ENCODE data around the gene TNFRSF14. TPM values are rescaled to one million over a fixed set of nuclear protein-coding genes. Genes with fewer than 3 reads are reported as not detected.

Gene TNFRSF14
- total RNA-seq, 2 experiments from 2014 or later = 15.7 to 18.5 TPM

GRCh38 chr1:2544093-2544874, 11.9 kb upstream of the TNFRSF14 start:
- Histone ChIP-seq H3K4me3 (ENCODE audit: low read depth, low read length, poor library complexity, severe bottlenecking) (no peak overlapping the region), H3K36me3 (ENCODE audit: insufficient read depth, low read length) (no peaks in the 10 kb centered on the region), H3K9me2 (ENCODE audit: insufficient read depth, low read length) (no peaks in the 10 kb centered on the region), H3K27ac (ENCODE audit: low read depth, low read length, poor library complexity, severe bottlenecking) (no peak overlapping the region), H2AFZ (ENCODE audit: low read length) (no peak overlapping the region), H3K4me2 (ENCODE audit: low read length) (no peak overlapping the region), H3K79me2 (ENCODE audit: insufficient read depth, low read depth, low read length) (no peaks in the 10 kb centered on the region), H3K4me1 (ENCODE audit: insufficient read depth, low read length, poor library complexity, severe bottlenecking) (peaks cover 30% of the 10 kb centered on the region), H4K20me1 (ENCODE audit: insufficient read depth, low read length) (no peaks in the 10 kb centered on the region), H3K9me3 (ENCODE audit: low read length) (no peaks in the 10 kb centered on the region)
- ChIA-PET CTCF (ENCODE audit: unreplicated experiment) (interaction anchor here (1.0 kb wide), 1 partner anchor 88 kb away, joined by 3 read pairs; no protein-coding TSS in a partner anchor), POLR2A (interaction anchor here (2.3 kb wide), 1 partner anchor 18 kb away, joined by 11 read pairs; the partner anchor contains the start of gene PANK4)
- TF ChIP-seq CTCF (conservative IDR thresholded peaks at IDR 0.05; ENCODE audit: low read length) = no peak
- TF ChIP-seq EZH2phosphoT487 (IDR thresholded peaks at IDR 0.05; ENCODE audit: borderline replicate concordance, low read depth, low read length) = no peak
- no peak for DNase-seq (ENCODE audit: low spot score)
- intact Hi-C loops (cut with micrococcal nuclease; ENCODE audit: unreplicated experiment) = no loop called here
- no TSS peak for BruUV-seq (replicated peaks)

- Histone ChIP-seq H3K9me2 (ENCODE audit: insufficient read depth, low read length) (no peaks in the 10 kb centered on the region), H3K36me3 (ENCODE audit: insufficient read depth, low read length) (no peaks in the 10 kb centered on the region), H3K9me3 (ENCODE audit: low read length) (no peaks in the 10 kb centered on the region), H3K4me3 (ENCODE audit: low read depth, low read length, poor library complexity, severe bottlenecking) (no peak overlapping the region), H3K4me1 (ENCODE audit: insufficient read depth, low read length, poor library complexity, severe bottlenecking) (peaks cover 38% of the 10 kb centered on the region), H2AFZ (ENCODE audit: low read length) (no peak overlapping the region), H3K79me2 (ENCODE audit: insufficient read depth, low read depth, low read length) (no peaks in the 10 kb centered on the region), H4K20me1 (ENCODE audit: insufficient read depth, low read length) (no peaks in the 10 kb centered on the region), H3K4me2 (ENCODE audit: low read length) (peak overlapping the region; percentile 66; the same call in 1 of the 2 replicates), H3K27ac (ENCODE audit: low read depth, low read length, poor library complexity, severe bottlenecking) (no peak overlapping the region)
- intact Hi-C loops (cut with micrococcal nuclease; ENCODE audit: unreplicated experiment) = loop anchor here (5.0 kb wide), 1 partner anchor 113 kb away; no protein-coding TSS in a partner anchor
- no peak for DNase-seq (ENCODE audit: low spot score)
- BruUV-seq (replicated peaks) = no TSS peak
- CTCF ChIA-PET (ENCODE audit: unreplicated experiment) = no interaction called here
- TF ChIP-seq EZH2phosphoT487 (IDR thresholded peaks at IDR 0.05; ENCODE audit: borderline replicate concordance, low read depth, low read length) = no peak
- no peak for TF ChIP-seq CTCF (conservative IDR thresholded peaks at IDR 0.05; ENCODE audit: low read length)
- POLR2A ChIA-PET = interaction anchor here (0.8 to 3.7 kb wide), 3 partner anchors 19 to 157 kb away, joined by 3 to 15 read pairs (median 11); partner anchors contain the start of gene PANK4
Observed at GRCh38 chr1:2544875-2545640, 11.1 kb upstream of the TNFRSF14 start.
